Right lobe of liver (tissue), 6 donors: ENCODE data around the gene BPGM. TPM values are rescaled to one million over a fixed set of nuclear protein-coding genes. Genes with fewer than 3 reads are reported as not detected.
A peak's percentile ranks its signal among the peaks of the same experiment; 100 is the strongest.

Source experiments
- ATAC-seq, 4 donors: fragments of 200-7000 bp; cut with Tn5 transposase; one replicate each; pipeline ENCODE4 v1.9.1; 2020; ENCODE audit warnings: mild to moderate bottlenecking in 4 of 4, moderate library complexity in 4 of 4
- DNase-seq, 3 donors: peaks; one replicate each; pipeline ENCODE4 v3.0.0-alpha.2; 2020
- H3K27ac ChIP-seq, 3 donors: fragments of 200-600 bp; one replicate each; pipeline ENCODE4 v1.8.0; 2022
- H3K27me3 ChIP-seq, 2 donors: fragments of 200-600 bp; one replicate each; pipeline ENCODE4 v1.8.0; 2022
- H3K36me3 ChIP-seq, 4 donors: fragments of 200-600 bp; sonication (generic) in 1 of 4; one replicate each; pipeline versions ENCODE4 v1.5.1 to v1.8.0; 2017 to 2022; ENCODE audit warnings: control low read depth in 1 of 4
- H3K4me1 ChIP-seq, 4 donors: fragments of 200-600 bp; sonication (generic) in 1 of 4; one replicate each; pipeline versions ENCODE4 v1.5.1 to v1.8.0; 2017 to 2022; ENCODE audit warnings: control low read depth in 1 of 4
- H3K4me3 ChIP-seq, 3 donors: fragments of 200-600 bp; one replicate each; pipeline ENCODE4 v1.8.0; 2022
- H3K9me3 ChIP-seq, 4 donors: fragments of 200-600 bp; sonication (generic) in 1 of 4; one replicate each; pipeline versions ENCODE4 v1.5.1 to v1.8.0; 2017 to 2022; ENCODE audit warnings: control low read depth in 1 of 4
- POLR2A ChIP-seq: fragments of 450-650 bp; IDR thresholded peaks from one replicate; pipeline ENCODE4 v1.6.1; 2017; ENCODE audit warnings: antibody characterized with exemption, mild to moderate bottlenecking
- WGBS: methylation state at CpG from one replicate; pipeline ENCODE4 v1.1.6; 2018; ENCODE audit warnings: low coverage, low lambda C conversion rate; ENCODE audit not compliant: insufficient coverage; ENCODE audit errors: missing lambda C conversion rate; 5-methylcytosine and 5-hydroxymethylcytosine counted together
- intact Hi-C, 2 donors: fragments of 100-400 bp; cut with DNase I; formaldehyde crosslinking; loops; one replicate each; pipeline versions ENCODE4 v1.11.2 to v1.14.1; 2022
- total RNA-seq, 6 experiments: library from RNA; depleted of rRNA in 2 of 6; stranded (reverse); fragments of >200 nt in 2 of 6; fragmentation: NEBNext Ultra II Directional in 3 of 6; extraction: Animal tissue kit (Norgen Biotek cat#: 25700) in 3 of 6; gene quantifications; one replicate each; pipeline versions ENCODE4 v1.1.0 to v1.2.4, GENCODE V29; 2016 to 2023
- TF ChIP-seq, protein P1 (sequence below), 4 donors: fragments of 200-600 bp in 3 of 4; fragments of 450-650 bp in 1 of 4; IDR thresholded peaks; one replicate each; pipeline versions ENCODE4 v1.5.1 to v1.8.0; 2016 to 2022; ENCODE audit warnings: antibody characterized with exemption in 4 of 4, mild to moderate bottlenecking in 2 of 4
- donor health status: DM: no; HTN: yes; CAD: no.
- donor health status: DM: no; HTN: no; CAD: no.
- donor health status: DM: no; HTN: no; CAD: no.
- donor health status: DM: no; HTN: yes; CAD: no.
- donor health status: DM: no; HTN: yes; CAD: no.

BPGM gene
- total RNA-seq, 6 experiments from 2014 or later, result 5.9 to 10.9 (median 7.3) TPM

DNA sequence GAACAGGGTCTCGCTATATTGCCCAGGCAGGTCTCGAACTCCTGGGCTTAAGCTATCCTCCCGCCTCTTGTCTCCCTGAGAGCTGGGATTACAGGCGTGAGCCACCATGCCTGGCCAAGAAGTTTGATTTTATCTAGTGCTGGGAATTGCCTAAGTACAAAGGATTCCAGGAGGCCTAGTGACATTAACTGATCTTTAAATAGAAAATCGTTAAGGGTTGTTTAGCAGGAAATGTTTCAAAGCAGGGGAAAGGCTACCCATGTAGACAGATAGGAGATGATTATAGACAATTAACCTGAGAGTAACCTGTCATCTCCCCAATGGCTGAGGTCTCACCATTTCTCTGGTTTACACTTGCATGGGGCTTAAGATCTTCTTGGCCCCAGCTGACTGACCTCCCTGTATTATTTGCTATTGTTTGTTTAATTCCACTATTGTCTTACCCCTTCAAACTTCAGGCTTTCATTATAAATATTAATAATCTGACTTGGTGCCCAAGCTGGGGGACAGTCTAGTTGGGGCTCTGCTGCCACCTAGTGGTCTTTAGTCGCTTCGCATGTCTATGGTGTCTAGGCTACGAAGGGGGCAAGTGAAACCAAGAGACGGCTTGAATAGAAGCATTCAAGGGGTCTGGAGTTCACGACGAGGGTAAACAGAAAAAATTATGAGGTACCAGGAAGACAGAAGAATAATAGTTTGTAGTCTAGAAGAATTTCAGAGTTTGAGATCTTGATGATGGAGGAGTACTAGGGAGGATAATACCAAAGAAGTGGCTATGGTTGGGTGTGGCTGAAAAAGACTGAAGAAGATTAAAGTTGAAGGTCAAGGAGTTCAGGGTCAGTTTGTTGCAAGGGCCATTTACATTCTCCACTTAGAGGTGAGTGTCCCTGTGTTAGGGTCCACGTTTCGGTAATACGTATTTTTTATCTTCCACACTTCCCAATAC, 40.4 kb upstream of the BPGM start:
- Histone ChIP-seq H3K4me3 (no peak overlapping the region), H3K36me3 (no peaks in the 10 kb centered on the region), H3K27ac (peak overlapping the region in 1 of 3 donors; percentile 19), H3K4me1 (peaks cover 0 to 10% (median 0%) of the 10 kb centered on the region in 4 donors), H3K27me3 (no peaks in the 10 kb centered on the region), H3K9me3 (no peaks in the 10 kb centered on the region)
- TF ChIP-seq POLR2A, result no peak
- TF ChIP-seq, protein P1, sequence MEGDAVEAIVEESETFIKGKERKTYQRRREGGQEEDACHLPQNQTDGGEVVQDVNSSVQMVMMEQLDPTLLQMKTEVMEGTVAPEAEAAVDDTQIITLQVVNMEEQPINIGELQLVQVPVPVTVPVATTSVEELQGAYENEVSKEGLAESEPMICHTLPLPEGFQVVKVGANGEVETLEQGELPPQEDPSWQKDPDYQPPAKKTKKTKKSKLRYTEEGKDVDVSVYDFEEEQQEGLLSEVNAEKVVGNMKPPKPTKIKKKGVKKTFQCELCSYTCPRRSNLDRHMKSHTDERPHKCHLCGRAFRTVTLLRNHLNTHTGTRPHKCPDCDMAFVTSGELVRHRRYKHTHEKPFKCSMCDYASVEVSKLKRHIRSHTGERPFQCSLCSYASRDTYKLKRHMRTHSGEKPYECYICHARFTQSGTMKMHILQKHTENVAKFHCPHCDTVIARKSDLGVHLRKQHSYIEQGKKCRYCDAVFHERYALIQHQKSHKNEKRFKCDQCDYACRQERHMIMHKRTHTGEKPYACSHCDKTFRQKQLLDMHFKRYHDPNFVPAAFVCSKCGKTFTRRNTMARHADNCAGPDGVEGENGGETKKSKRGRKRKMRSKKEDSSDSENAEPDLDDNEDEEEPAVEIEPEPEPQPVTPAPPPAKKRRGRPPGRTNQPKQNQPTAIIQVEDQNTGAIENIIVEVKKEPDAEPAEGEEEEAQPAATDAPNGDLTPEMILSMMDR (IDR thresholded peaks at IDR 0.05), result peak; percentile 78 to 96 (median 90)
- WGBS, result 22% methylated on average over 14 of the region's 14 CpGs
- peak; percentile 45 to 63 (median 59) for DNase-seq
- intact Hi-C loops, result loop anchor here (10.0 kb wide), 1 partner anchor 91 kb away; no protein-coding TSS in a partner anchor
- peak; percentile 86 to 91 (median 88) for ATAC-seq

DNA sequence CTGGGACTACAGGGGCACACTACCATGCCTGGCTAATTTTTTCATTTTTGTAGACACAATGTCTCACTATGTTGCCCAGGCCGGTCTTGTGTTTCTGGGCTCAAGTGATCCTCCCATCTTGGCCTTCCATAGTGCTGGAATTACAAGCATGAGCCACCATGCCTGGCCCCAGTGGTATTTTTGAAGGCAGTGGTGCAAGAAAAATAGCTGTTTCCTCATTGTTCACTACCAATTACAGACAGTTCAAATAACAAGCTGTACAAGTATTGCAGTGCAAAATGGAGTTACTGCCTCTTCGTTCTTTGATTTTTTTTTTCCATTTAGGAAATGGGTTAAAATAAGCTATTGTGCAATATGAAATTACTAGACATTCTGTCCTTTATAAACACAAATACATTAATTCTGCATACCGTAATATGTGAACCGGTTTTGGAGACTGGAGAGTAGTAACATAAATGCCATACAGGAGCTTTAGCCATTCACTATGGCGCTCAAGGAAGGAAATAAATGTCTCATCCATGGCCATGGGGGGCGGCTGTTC, 35.0 kb upstream of the BPGM start:
- ATAC-seq, result no peak
- no peak for DNase-seq
- Histone ChIP-seq H3K4me1 (no peaks in the 10 kb centered on the region), H3K9me3 (no peaks in the 10 kb centered on the region), H3K36me3 (no peaks in the 10 kb centered on the region), H3K27ac (no peak overlapping the region), H3K4me3 (no peak overlapping the region), H3K27me3 (no peaks in the 10 kb centered on the region)
- TF ChIP-seq, protein P1 (IDR thresholded peaks at IDR 0.05), result no peak
- TF ChIP-seq POLR2A, result no peak
- WGBS, result 76% methylated on average over 5 of the region's 6 CpGs
- intact Hi-C loops, result loop anchor here in 1 of 2 donors (10.0 kb wide), 1 partner anchor 177 kb away; no protein-coding TSS in a partner anchor

DNA sequence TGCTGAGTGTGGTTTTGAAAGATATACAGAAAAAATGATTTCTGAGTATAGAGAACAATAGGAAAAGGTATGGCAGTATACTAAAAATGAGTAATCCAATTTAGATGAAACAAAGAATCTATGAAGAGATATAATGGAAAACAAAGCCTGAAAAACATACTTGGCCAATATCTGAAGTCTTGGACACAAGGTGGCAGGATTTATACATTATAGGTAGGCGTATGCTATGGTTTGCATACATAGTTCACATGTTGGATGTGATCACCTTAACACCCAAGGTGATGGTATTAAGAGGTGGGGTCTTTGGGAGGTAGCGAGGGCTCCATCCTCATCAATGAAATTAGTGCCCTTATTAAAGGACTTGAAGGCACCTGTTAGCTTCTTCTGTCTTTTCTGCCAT, 34.5 kb upstream of the BPGM start:
- no peaks in the 10 kb centered on the region for H3K9me3 ChIP-seq
- H3K36me3 ChIP-seq, result no peaks in the 10 kb centered on the region
- intact Hi-C loops, result loop anchor here in 1 of 2 donors (10.0 kb wide), 1 partner anchor 177 kb away; no protein-coding TSS in a partner anchor
- H3K4me1 ChIP-seq, result no peaks in the 10 kb centered on the region
- no peak for TF ChIP-seq POLR2A
- TF ChIP-seq, protein P1 (IDR thresholded peaks at IDR 0.05), result no peak
- no peaks in the 10 kb centered on the region for H3K27me3 ChIP-seq
- ATAC-seq (no peak), DNase-seq (no peak)
- no peak overlapping the region for H3K4me3 ChIP-seq
- WGBS, result 92% methylated on average over 2 of the region's 2 CpGs
- H3K27ac ChIP-seq, result no peak overlapping the region

DNA sequence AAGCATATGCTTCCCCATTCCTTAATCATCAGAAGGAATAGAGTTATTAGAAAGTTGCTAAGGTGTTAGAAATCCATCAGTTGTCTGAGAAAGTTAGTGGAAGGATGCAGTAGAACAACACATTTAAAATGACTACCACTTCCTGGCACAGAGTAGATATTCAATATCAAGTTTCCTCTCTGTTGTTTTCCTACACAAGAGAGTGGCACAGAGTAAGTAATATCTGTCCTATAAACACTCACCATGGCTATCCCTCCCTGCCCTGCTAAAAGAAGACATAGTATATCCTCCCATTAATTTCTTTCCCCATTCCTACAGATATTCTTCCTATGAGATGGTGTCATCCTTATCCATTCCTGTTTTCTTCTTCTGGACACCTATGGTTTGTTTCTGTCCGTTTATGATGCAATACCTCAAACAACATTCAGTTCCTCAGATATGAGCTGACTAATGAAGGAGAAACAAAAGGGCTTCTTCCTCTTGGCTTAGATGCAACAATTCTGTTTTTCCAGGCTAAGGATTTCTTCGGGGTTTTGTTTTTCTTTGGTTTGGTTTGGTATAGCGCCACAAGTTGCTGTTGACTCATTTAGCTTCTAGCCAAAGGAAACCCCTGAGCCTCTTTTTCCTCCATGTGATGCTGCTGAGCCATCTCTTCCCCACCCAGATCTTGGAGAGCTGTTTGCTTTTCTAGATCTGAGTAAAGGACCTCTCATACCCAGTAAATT, 32.9 kb upstream of the BPGM start:
- TF ChIP-seq, protein P1 (IDR thresholded peaks at IDR 0.05), result no peak
- 36% methylated on average over 3 of the region's 3 CpGs for WGBS
- Histone ChIP-seq H3K36me3 (no peaks in the 10 kb centered on the region), H3K9me3 (no peaks in the 10 kb centered on the region), H3K4me1 (no peaks in the 10 kb centered on the region), H3K27ac (no peak overlapping the region), H3K4me3 (no peak overlapping the region), H3K27me3 (no peaks in the 10 kb centered on the region)
- intact Hi-C loops, result loop anchor here in 1 of 2 donors (10.0 kb wide), 1 partner anchor 179 kb away; no protein-coding TSS in a partner anchor
- DNase-seq (no peak), ATAC-seq (peak; percentile 39 to 73 (median 44))
